Measurements from ENCODE around the gene LRRC28. TPM values are rescaled to one million over a fixed set of nuclear protein-coding genes. Genes with fewer than 3 reads are reported as not detected.

LRRC28 gene
- total and polyA plus RNA-seq, 10 of the 15 experiments (the other 5 are each of a cell fraction or from before 2014, with no cell fraction given): 21.3 to 54.9 (median 27.7) TPM

GRCh38 chr15:99427210-99427609 lies 175.9 kb downstream of the LRRC28 start:
- Histone ChIP-seq H3K79me2 (ENCODE audit: control insufficient read depth, insufficient read depth, low read length) (no peaks in the 10 kb centered on the region), H2AFZ (ENCODE audit: control insufficient read depth, low read depth, low read length) (no peak overlapping the region), H3K9ac (ENCODE audit: control insufficient read depth, insufficient read depth, low read length) (no peak overlapping the region), H3K4me3 (no peak overlapping the region), H3K4me2 (ENCODE audit: control insufficient read depth, insufficient read depth) (no peak overlapping the region), H3K36me3 (ENCODE audit: control insufficient read depth in 2 of 2, insufficient read depth in 2 of 2, low read length in 1 of 2) (no peaks in the 10 kb centered on the region), H3K27ac (ENCODE audit: control insufficient read depth, insufficient read depth) (no peak overlapping the region), H4K20me1 (ENCODE audit: control insufficient read depth, insufficient read depth) (no peaks in the 10 kb centered on the region), H3K9me3 (replicated peaks; ENCODE audit: control insufficient read depth, insufficient read depth, low read length) (no peaks in the 10 kb centered on the region), H3K4me1 (ENCODE audit: control insufficient read depth, insufficient read depth, low read length) (peaks cover 16% of the 10 kb centered on the region), H3K27me3 (replicated peaks in 1 of 2; ENCODE audit: control insufficient read depth in 2 of 2, insufficient read depth in 2 of 2, low read length in 1 of 2) (no peaks in the 10 kb centered on the region; a peak in 1 of 4 replicates)
- ChIA-PET RAD21 (ENCODE audit: unreplicated experiment) (interaction anchor here (1.1 kb wide), 1 partner anchor 11 kb away, joined by 3 read pairs; no protein-coding TSS in a partner anchor), SMC1A (ENCODE audit: uncharacterized antibody, unreplicated experiment) (no interaction called here), POLR2A (interaction anchor here (1.1 kb wide), 1 partner anchor 16 kb away, joined by 3 read pairs; no protein-coding TSS in a partner anchor), CTCF (no interaction called here)
- TF ChIP-seq FOXK2 (IDR thresholded peaks at IDR 0.05) (no peak), TCF3 (IDR thresholded peaks at IDR 0.05; ENCODE audit: borderline replicate concordance, insufficient read depth, low read depth, low read length) (no peak), HDAC6 (IDR thresholded peaks at IDR 0.05; ENCODE audit: unreplicated experiment) (no peak), RFX5 (IDR thresholded peaks at IDR 0.05; ENCODE audit: low read depth, low read length) (no peak), CREB1 (IDR thresholded peaks at IDR 0.05; ENCODE audit: low read depth) (no peak), KAT2A (conservative IDR thresholded peaks at IDR 0.05; ENCODE audit: control insufficient read depth, low read depth, low read length) (no peak), SUZ12 (IDR thresholded peaks at IDR 0.05; ENCODE audit: unreplicated experiment) (no peak)
- TF ChIP-seq, protein P1, sequence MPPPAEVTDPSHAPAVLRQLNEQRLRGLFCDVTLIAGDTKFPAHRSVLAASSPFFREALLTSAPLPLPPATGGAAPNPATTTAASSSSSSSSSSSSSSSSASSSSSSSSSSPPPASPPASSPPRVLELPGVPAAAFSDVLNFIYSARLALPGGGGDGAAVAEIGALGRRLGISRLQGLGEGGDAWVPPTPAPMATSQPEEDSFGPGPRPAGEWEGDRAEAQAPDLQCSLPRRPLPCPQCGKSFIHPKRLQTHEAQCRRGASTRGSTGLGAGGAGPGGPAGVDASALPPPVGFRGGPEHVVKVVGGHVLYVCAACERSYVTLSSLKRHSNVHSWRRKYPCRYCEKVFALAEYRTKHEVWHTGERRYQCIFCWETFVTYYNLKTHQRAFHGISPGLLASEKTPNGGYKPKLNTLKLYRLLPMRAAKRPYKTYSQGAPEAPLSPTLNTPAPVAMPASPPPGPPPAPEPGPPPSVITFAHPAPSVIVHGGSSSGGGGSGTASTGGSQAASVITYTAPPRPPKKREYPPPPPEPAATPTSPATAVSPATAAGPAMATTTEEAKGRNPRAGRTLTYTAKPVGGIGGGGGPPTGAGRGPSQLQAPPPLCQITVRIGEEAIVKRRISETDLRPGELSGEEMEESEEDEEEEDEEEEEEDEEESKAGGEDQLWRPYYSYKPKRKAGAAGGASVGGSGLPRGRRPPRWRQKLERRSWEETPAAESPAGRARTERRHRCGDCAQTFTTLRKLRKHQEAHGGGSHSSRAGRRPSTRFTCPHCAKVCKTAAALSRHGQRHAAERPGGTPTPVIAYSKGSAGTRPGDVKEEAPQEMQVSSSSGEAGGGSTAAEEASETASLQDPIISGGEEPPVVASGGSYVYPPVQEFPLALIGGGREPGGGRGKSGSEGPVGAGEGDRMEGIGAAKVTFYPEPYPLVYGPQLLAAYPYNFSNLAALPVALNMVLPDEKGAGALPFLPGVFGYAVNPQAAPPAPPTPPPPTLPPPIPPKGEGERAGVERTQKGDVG (CRISPR knock-in tag; IDR thresholded peaks at IDR 0.05): no peak
- intact Hi-C loops (cut with micrococcal nuclease; ENCODE audit: unreplicated experiment): no loop called here
- no peak for FAIRE-seq
- WGBS (ENCODE audit: insufficient coverage, insufficient replicate concordance, low lambda C conversion rate, missing lambda C conversion rate): 64% methylated on average over 8 of the region's 8 CpGs
- DNase-seq (ENCODE audit: low read depth, low spot score): no peak
- no peak for ATAC-seq
- BruUV-seq (replicated peaks): no TSS peak
- in situ Hi-C loops (cut with MboI): no loop called here
